Esophagus muscularis mucosa (tissue), 4 donors: ENCODE measurements around the gene ENO1.

ENCODE experiments used
- EP300 ChIP-seq: sonication (generic); formaldehyde crosslinking; IDR thresholded peaks from one replicate; pipeline ENCODE4 v1.6.1; 2017; ENCODE audit warnings: antibody characterized with exemption
- POLR2A ChIP-seq: fragments of 450-650 bp; IDR thresholded peaks from one replicate; pipeline ENCODE4 v1.6.1; 2017; ENCODE audit warnings: antibody characterized with exemption, moderate library complexity, mild to moderate bottlenecking, low read depth
- POLR2AphosphoS5 ChIP-seq, 2 donors: sonication (generic); formaldehyde crosslinking; IDR thresholded peaks; one replicate each; pipeline ENCODE4 v1.6.1; 2017; ENCODE audit warnings: antibody characterized with exemption in 2 of 2
- TF ChIP-seq, protein P1 (sequence below), 3 experiments: fragments of 200-600 bp in 2 of 3; fragments of 450-650 bp in 1 of 3; sonication (generic) in 2 of 3; IDR thresholded peaks; one replicate each; pipeline ENCODE4 v1.5.1; 2017 to 2019; ENCODE audit warnings: antibody characterized with exemption in 3 of 3, mild to moderate bottlenecking in 2 of 3, moderate library complexity in 1 of 3

- TF ChIP-seq, protein P1, sequence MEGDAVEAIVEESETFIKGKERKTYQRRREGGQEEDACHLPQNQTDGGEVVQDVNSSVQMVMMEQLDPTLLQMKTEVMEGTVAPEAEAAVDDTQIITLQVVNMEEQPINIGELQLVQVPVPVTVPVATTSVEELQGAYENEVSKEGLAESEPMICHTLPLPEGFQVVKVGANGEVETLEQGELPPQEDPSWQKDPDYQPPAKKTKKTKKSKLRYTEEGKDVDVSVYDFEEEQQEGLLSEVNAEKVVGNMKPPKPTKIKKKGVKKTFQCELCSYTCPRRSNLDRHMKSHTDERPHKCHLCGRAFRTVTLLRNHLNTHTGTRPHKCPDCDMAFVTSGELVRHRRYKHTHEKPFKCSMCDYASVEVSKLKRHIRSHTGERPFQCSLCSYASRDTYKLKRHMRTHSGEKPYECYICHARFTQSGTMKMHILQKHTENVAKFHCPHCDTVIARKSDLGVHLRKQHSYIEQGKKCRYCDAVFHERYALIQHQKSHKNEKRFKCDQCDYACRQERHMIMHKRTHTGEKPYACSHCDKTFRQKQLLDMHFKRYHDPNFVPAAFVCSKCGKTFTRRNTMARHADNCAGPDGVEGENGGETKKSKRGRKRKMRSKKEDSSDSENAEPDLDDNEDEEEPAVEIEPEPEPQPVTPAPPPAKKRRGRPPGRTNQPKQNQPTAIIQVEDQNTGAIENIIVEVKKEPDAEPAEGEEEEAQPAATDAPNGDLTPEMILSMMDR (IDR thresholded peaks at IDR 0.05): no peak
- TF ChIP-seq POLR2AphosphoS5 (IDR thresholded peaks at IDR 0.05) (no peak), POLR2A (no peak), EP300 (no peak)
Measured at GRCh38 chr1:8905582-8906191, 27.2 kb upstream of the ENO1 start.
